Fibroblast of the conjunctiva (primary cell): ENCODE results near the gene BBS9.
A peak's percentile ranks its signal among the peaks of the same experiment; 100 is the strongest.
"Not testable (repeated sequence)": the region's sequence is repeated elsewhere in the genome, so short reads cannot be mapped to it uniquely, and the experiment has no call there.

Experiments used
- DNase-seq: peaks from one replicate; pipeline ENCODE4 v3.0.0-alpha.2; 2010; ENCODE audit warnings: low read depth

Gene BBS9

GRCh38 chr7:33278095-33278494 lies 148.7 kb downstream of the BBS9 start:
- DNase-seq: no peak

- no peak for DNase-seq
Measured at GRCh38 chr7:33286501-33286900, 157.1 kb downstream of the BBS9 start.

- DNase-seq: no peak
Measured at GRCh38 chr7:33287738-33288137, 158.4 kb downstream of the BBS9 start.

- DNase-seq: no peak
Measured at GRCh38 chr7:33298848-33299247, 169.5 kb downstream of the BBS9 start.

- no peak for DNase-seq
Measured at GRCh38 chr7:33299425-33299824, 170.1 kb downstream of the BBS9 start.

- no peak for DNase-seq
Measured at GRCh38 chr7:33300131-33300530, 170.8 kb downstream of the BBS9 start.

- no peak for DNase-seq
Measured at GRCh38 chr7:33300742-33301141, 171.4 kb downstream of the BBS9 start.

- DNase-seq: not testable (repeated sequence)
Measured at GRCh38 chr7:33303978-33304557, 174.7 kb downstream of the BBS9 start.

- DNase-seq: no peak
Measured at GRCh38 chr7:33307205-33307604, 177.8 kb downstream of the BBS9 start.

- no peak for DNase-seq
Measured at GRCh38 chr7:33310546-33310945, 181.2 kb downstream of the BBS9 start.

GRCh38 chr7:33325754-33326484 lies 196.6 kb downstream of the BBS9 start:
- no peak for DNase-seq

- no peak for DNase-seq
Measured at GRCh38 chr7:33326485-33326848, 197.1 kb downstream of the BBS9 start.

GRCh38 chr7:33327427-33327826 lies 198.1 kb downstream of the BBS9 start:
- DNase-seq: no peak

GRCh38 chr7:33334349-33334748 lies 205.0 kb downstream of the BBS9 start:
- peak; percentile 1 for DNase-seq

- DNase-seq: no peak
Measured at GRCh38 chr7:33336820-33337219, 207.5 kb downstream of the BBS9 start.

- no peak for DNase-seq
Measured at GRCh38 chr7:33339074-33339790, 209.9 kb downstream of the BBS9 start.

GRCh38 chr7:33346055-33346454 lies 216.7 kb downstream of the BBS9 start:
- no peak for DNase-seq

- no peak for DNase-seq
Measured at GRCh38 chr7:33350577-33350976, 221.2 kb downstream of the BBS9 start.

- no peak for DNase-seq
Measured at GRCh38 chr7:33351709-33352108, 222.3 kb downstream of the BBS9 start.

- no peak for DNase-seq
Measured at GRCh38 chr7:33354201-33354600, 224.8 kb downstream of the BBS9 start.

GRCh38 chr7:33355386-33355785 lies 226.0 kb downstream of the BBS9 start:
- DNase-seq: no peak

- DNase-seq: no peak
Measured at GRCh38 chr7:33356336-33356735, 227.0 kb downstream of the BBS9 start.

GRCh38 chr7:33357846-33358245 lies 228.5 kb downstream of the BBS9 start:
- DNase-seq: no peak
